Measurements from ENCODE around the gene ZNF516. TPM values are rescaled to one million over a fixed set of nuclear protein-coding genes. Genes with fewer than 3 reads are reported as not detected.

The ZNF516 gene
- total and polyA plus RNA-seq, 2 of the 4 experiments (the other 2 are of a cell fraction) = 7.9 to 16.9 TPM

DNA sequence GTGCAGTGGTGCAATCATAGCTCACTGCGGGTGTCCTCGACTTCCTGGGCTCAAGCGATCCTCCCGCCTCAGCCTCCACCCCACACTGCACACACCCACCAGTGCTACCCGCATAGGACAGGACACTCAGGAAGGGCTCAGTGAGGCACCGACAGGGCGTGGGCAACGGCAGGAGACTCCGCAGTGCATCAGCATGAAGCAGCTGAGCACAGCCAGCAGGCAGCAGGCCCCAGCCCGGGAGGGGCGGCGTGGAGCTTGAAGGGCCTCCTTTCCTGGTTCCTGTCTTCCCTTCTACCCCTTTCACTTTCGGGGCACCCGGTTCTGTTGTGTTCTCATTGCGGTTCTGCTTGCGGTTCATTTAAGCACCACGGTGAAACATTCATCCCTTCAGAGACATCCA, 89.8 kb downstream of the ZNF516 start:
- ChIA-PET POLR2A (ENCODE audit: unreplicated experiment) (no interaction called here), CTCF (no interaction called here)
- DNase-seq (no peak), ATAC-seq (ENCODE audit: low read depth) (no peak)
- Histone ChIP-seq H2AFZ (replicated peaks; ENCODE audit: low read length, poor library complexity) (no peak overlapping the region), H2BK20ac (ENCODE audit: low read depth, low read length) (no peak overlapping the region), H3K36me3 (ENCODE audit: control insufficient read depth, insufficient read depth, low read length) (peaks cover 22% of the 10 kb centered on the region; the same call in 1 of the 2 replicates), H3K18ac (ENCODE audit: low read depth, low read length) (no peak overlapping the region), H3K56ac (ENCODE audit: extremely low read depth, insufficient read depth, low read length) (no peak overlapping the region), H2BK5ac (ENCODE audit: low read depth, low read length, poor library complexity, severe bottlenecking) (no peak overlapping the region), H3K27ac (ENCODE audit: insufficient read depth, low read length) (no peak overlapping the region), H3K4me3 (ENCODE audit: insufficient read depth, low read depth, low read length) (no peak overlapping the region), H2BK15ac (ENCODE audit: low read depth, low read length) (no peak overlapping the region), H3K27me3 (ENCODE audit: control insufficient read depth, insufficient read depth, low read length) (no peaks in the 10 kb centered on the region), H3K4me1 (ENCODE audit: control insufficient read depth, insufficient read depth, low read length) (no peaks in the 10 kb centered on the region), H2AK9ac (replicated peaks; ENCODE audit: low read depth, low read length, poor library complexity) (no peak overlapping the region), H3K23ac (ENCODE audit: low read depth, low read length) (no peak overlapping the region), H3K79me1 (ENCODE audit: low read depth in 1 of 2, low read length in 2 of 2) (peaks cover 38 to 94% of the 10 kb centered on the region in 2 experiments), H2AK5ac (ENCODE audit: low read depth, low read length) (no peak overlapping the region), H4K8ac (ENCODE audit: low read depth in 2 of 2, low read length in 2 of 2) (no peak overlapping the region), H3K14ac (replicated peaks; ENCODE audit: low read depth, low read length) (no peak overlapping the region), H4K20me1 (ENCODE audit: insufficient read depth, low read length) (peaks cover 83% of the 10 kb centered on the region), H4K91ac (ENCODE audit: insufficient read depth, low read depth, low read length) (no peak overlapping the region), H3K9me1 (ENCODE audit: insufficient read depth, low read length) (peaks cover 31% of the 10 kb centered on the region), H4K5ac (ENCODE audit: low read depth, low read length) (no peak overlapping the region), H3K4me2 (ENCODE audit: low read depth, low read length) (no peak overlapping the region), H3K9me3 (ENCODE audit: control insufficient read depth, insufficient read depth, low read length) (no peaks in the 10 kb centered on the region), H3K9ac (ENCODE audit: low read depth, low read length) (no peak overlapping the region), H2BK120ac (ENCODE audit: low read depth, low read length) (no peak overlapping the region), H3K4ac (ENCODE audit: low read depth, low read length) (no peak overlapping the region)
- dilution Hi-C loops (cut with HindIII; ENCODE audit: low sequenced_read_pairs, unreplicated experiment) = no loop called here
- no peak for TF ChIP-seq CEBPB (IDR thresholded peaks at IDR 0.05; ENCODE audit: low read depth, low read length)
- TF ChIP-seq, protein P1, sequence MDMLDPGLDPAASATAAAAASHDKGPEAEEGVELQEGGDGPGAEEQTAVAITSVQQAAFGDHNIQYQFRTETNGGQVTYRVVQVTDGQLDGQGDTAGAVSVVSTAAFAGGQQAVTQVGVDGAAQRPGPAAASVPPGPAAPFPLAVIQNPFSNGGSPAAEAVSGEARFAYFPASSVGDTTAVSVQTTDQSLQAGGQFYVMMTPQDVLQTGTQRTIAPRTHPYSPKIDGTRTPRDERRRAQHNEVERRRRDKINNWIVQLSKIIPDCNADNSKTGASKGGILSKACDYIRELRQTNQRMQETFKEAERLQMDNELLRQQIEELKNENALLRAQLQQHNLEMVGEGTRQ (IDR thresholded peaks at IDR 0.05; ENCODE audit: low read depth, low read length) = no peak
- TF ChIP-seq MXI1 (IDR thresholded peaks at IDR 0.05; ENCODE audit: borderline replicate concordance, low read depth, low read length) = no peak
- no peak for TF ChIP-seq SMC3 (IDR thresholded peaks at IDR 0.05; ENCODE audit: low read depth, low read length)
- TF ChIP-seq, protein P2, sequence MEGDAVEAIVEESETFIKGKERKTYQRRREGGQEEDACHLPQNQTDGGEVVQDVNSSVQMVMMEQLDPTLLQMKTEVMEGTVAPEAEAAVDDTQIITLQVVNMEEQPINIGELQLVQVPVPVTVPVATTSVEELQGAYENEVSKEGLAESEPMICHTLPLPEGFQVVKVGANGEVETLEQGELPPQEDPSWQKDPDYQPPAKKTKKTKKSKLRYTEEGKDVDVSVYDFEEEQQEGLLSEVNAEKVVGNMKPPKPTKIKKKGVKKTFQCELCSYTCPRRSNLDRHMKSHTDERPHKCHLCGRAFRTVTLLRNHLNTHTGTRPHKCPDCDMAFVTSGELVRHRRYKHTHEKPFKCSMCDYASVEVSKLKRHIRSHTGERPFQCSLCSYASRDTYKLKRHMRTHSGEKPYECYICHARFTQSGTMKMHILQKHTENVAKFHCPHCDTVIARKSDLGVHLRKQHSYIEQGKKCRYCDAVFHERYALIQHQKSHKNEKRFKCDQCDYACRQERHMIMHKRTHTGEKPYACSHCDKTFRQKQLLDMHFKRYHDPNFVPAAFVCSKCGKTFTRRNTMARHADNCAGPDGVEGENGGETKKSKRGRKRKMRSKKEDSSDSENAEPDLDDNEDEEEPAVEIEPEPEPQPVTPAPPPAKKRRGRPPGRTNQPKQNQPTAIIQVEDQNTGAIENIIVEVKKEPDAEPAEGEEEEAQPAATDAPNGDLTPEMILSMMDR (conservative IDR thresholded peaks at IDR 0.05; ENCODE audit: low read depth, low read length) = no peak
- TF ChIP-seq RAD21 (IDR thresholded peaks at IDR 0.05; ENCODE audit: low read length) = no peak
- TF ChIP-seq MAFK (IDR thresholded peaks at IDR 0.05; ENCODE audit: low read depth, low read length) = no peak
- no peak for TF ChIP-seq FOS (IDR thresholded peaks at IDR 0.05; ENCODE audit: low read depth, low read length)
- intact Hi-C loops (cut with micrococcal nuclease) = no loop called here
- 87% methylated on average over 14 of the region's 17 CpGs; no CpG with 5 or more reads in 1 of the 2 experiments for WGBS, 2 experiments (ENCODE audit: extremely low coverage in 2 of 2, insufficient read length in 1 of 2)
- no TSS peak for BruUV-seq (replicated peaks)
- in situ Hi-C loops (cut with MboI; ENCODE audit: low sequenced_read_pairs) = no loop called here
